Placental epithelial cell (primary cell): Measurements from ENCODE around the gene EARS2. TPM values are rescaled to one million over a fixed set of nuclear protein-coding genes. Genes with fewer than 3 reads are reported as not detected.

Experiments used
- total RNA-seq: library from RNA; depleted of rRNA; stranded (reverse); fragments of >200 nt; gene quantifications from 2 replicates; pipeline ENCODE4 v1.2.3, GENCODE V29; 2012

EARS2 gene
- 31.8 and 52.3 TPM in 2 replicates for total RNA-seq

GRCh38 chr16:23556881-23557778 lies at the start of gene EARS2, which contains the start of gene UBFD1:
EARS2 (minus strand) TSS chr16:23557350; CDS start chr16:23557343, 7 bp downstream.
UBFD1 (plus strand) TSS chr16:23557727; CDS start chr16:23557743, 16 bp downstream.

GRCh38 chr16:23595951-23596720 lies 39.0 kb upstream of the EARS2 start, which contains the start of gene NDUFAB1:
NDUFAB1 (minus strand) TSS chr16:23596316; CDS start chr16:23596290, 26 bp downstream.

GRCh38 chr16:23510164-23510914 lies 46.8 kb downstream of the EARS2 start, which contains the start of gene GGA2:
GGA2 (minus strand) TSS chr16:23510494; CDS start chr16:23510411, 83 bp downstream.

Other genes with a start within 250 kb of the EARS2 start
- 27.8 and 29.8 TPM in 2 replicates for gene COG7, start 104.2 kb downstream of the EARS2 start, total RNA-seq
- gene GGA2, start 46.9 kb downstream of the EARS2 start, total RNA-seq, result 43.5 and 47.9 TPM in 2 replicates
- 66.3 and 189 TPM in 2 replicates for gene UBFD1, start 377 bp upstream of the EARS2 start, total RNA-seq
- gene NDUFAB1, start 39.0 kb upstream of the EARS2 start, total RNA-seq, result 61.2 and 97.1 TPM in 2 replicates
- 8.2 and 12.4 TPM in 2 replicates for gene PALB2, start 84.0 kb upstream of the EARS2 start, total RNA-seq
- gene DCTN5, start 84.1 kb upstream of the EARS2 start, total RNA-seq, result 25.5 and 54.8 TPM in 2 replicates
- gene PLK1, start 121.5 kb upstream of the EARS2 start, total RNA-seq, result 7.1 and 12.4 TPM in 2 replicates
- 0.87 TPM in 1 of 2 replicates, not detected in the other for gene ERN2, start 155.9 kb upstream of the EARS2 start, total RNA-seq
- not detected in 2 replicates for gene CHP2, start 197.7 kb upstream of the EARS2 start, total RNA-seq